ENCODE results near the gene KERA. TPM values are rescaled to one million over a fixed set of nuclear protein-coding genes. Genes with fewer than 3 reads are reported as not detected.
A peak's percentile ranks its signal among the peaks of the same experiment; 100 is the strongest.

KERA gene
- total RNA-seq, 6 experiments from 2014 or later: not detected

- Mint-ChIP-seq H3K9me3 (no peaks in the 10 kb centered on the region), H3K36me3 (ENCODE audit: low read depth) (no peaks in the 10 kb centered on the region), H3K27me3 (ENCODE audit: insufficient read depth) (no peaks in the 10 kb centered on the region), H3K4me1 (ENCODE audit: low read depth) (peaks cover 11% of the 10 kb centered on the region), H3K4me3 (no peak overlapping the region), H3K27ac (no peak overlapping the region)
- TF ChIP-seq CTCF (IDR thresholded peaks at IDR 0.05): no peak
- no peak for DNase-seq
Measured at GRCh38 chr12:91052026-91052425, 5.8 kb downstream of the KERA start.

GRCh38 chr12:91044586-91044985 is 13.2 kb downstream of the KERA start:
- no peak for TF ChIP-seq CTCF (IDR thresholded peaks at IDR 0.05)
- H3K27ac Mint-ChIP-seq: no peak overlapping the region
- peaks cover 9% of the 10 kb centered on the region; the same call in 1 of the 2 replicates for H3K4me1 Mint-ChIP-seq (ENCODE audit: low read depth)
- no peak for DNase-seq
- H3K36me3 Mint-ChIP-seq (ENCODE audit: low read depth): no peaks in the 10 kb centered on the region
- H3K4me3 Mint-ChIP-seq: no peak overlapping the region
- no peaks in the 10 kb centered on the region for H3K9me3 Mint-ChIP-seq
- no peaks in the 10 kb centered on the region for H3K27me3 Mint-ChIP-seq (ENCODE audit: insufficient read depth)

- H3K36me3 Mint-ChIP-seq (ENCODE audit: low read depth): no peaks in the 10 kb centered on the region
- TF ChIP-seq CTCF (IDR thresholded peaks at IDR 0.05): no peak
- peaks cover 9% of the 10 kb centered on the region; the same call in 1 of the 2 replicates for H3K4me1 Mint-ChIP-seq (ENCODE audit: low read depth)
- H3K27ac Mint-ChIP-seq: no peak overlapping the region
- no peaks in the 10 kb centered on the region for H3K27me3 Mint-ChIP-seq (ENCODE audit: insufficient read depth)
- no peaks in the 10 kb centered on the region for H3K9me3 Mint-ChIP-seq
- H3K4me3 Mint-ChIP-seq: no peak overlapping the region
- DNase-seq: no peak
Measured at GRCh38 chr12:91043408-91043807, 14.4 kb downstream of the KERA start.

- H3K36me3 Mint-ChIP-seq (ENCODE audit: low read depth): no peaks in the 10 kb centered on the region
- no peak for TF ChIP-seq CTCF (IDR thresholded peaks at IDR 0.05)
- H3K4me3 Mint-ChIP-seq: no peak overlapping the region
- H3K4me1 Mint-ChIP-seq (ENCODE audit: low read depth): peaks cover 16% of the 10 kb centered on the region; the same call in 1 of the 2 replicates
- H3K27ac Mint-ChIP-seq: no peak overlapping the region
- no peaks in the 10 kb centered on the region for H3K27me3 Mint-ChIP-seq (ENCODE audit: insufficient read depth)
- DNase-seq: peak; percentile 11
- no peaks in the 10 kb centered on the region for H3K9me3 Mint-ChIP-seq
Measured at GRCh38 chr12:91040096-91040755, 17.6 kb downstream of the KERA start.

GRCh38 chr12:91037276-91037675 is 20.5 kb downstream of the KERA start:
- peaks cover 16% of the 10 kb centered on the region; the same call in 1 of the 2 replicates for H3K4me1 Mint-ChIP-seq (ENCODE audit: low read depth)
- TF ChIP-seq CTCF (IDR thresholded peaks at IDR 0.05): no peak
- DNase-seq: no peak
- H3K27ac Mint-ChIP-seq: no peak overlapping the region
- no peak overlapping the region for H3K4me3 Mint-ChIP-seq
- no peaks in the 10 kb centered on the region for H3K9me3 Mint-ChIP-seq
- no peaks in the 10 kb centered on the region for H3K27me3 Mint-ChIP-seq (ENCODE audit: insufficient read depth)
- H3K36me3 Mint-ChIP-seq (ENCODE audit: low read depth): no peaks in the 10 kb centered on the region
